H1 (cell line): ENCODE data around the gene PARD3. TPM values are rescaled to one million over a fixed set of nuclear protein-coding genes. Genes with fewer than 3 reads are reported as not detected.
"Not testable (repeated sequence)": the region's sequence is repeated elsewhere in the genome, so short reads cannot be mapped to it uniquely, and the experiment has no call there.

Source experiments
- CTCF ChIA-PET: fragments of 300-600 bp; sonication (Branson Sonifier 250); formaldehyde crosslinking; loops from one replicate; lab custom pipeline; 2021; ENCODE audit not compliant: partially characterized antibody; lab: Charles Lee
- POLR2A ChIA-PET: fragments of 300-600 bp; sonication (Branson Sonifier 250); formaldehyde crosslinking; loops from one replicate; lab custom pipeline; 2021; ENCODE audit warnings: inconsistent platforms; ENCODE audit not compliant: partially characterized antibody; lab: Charles Lee
- DNase-seq, 2 experiments: peaks; one replicate each; pipeline versions ENCODE4 v3.0.0 to v3.0.0-alpha.2; 2010 to 2022; ENCODE audit warnings: low spot score in 2 of 2, low read depth in 1 of 2, mixed read lengths in 1 of 2
- FAIRE-seq: peaks from 2 replicates; lab custom pipeline; 2011; peaks lifted over from hg19 to GRCh38; lab: Jason Lieb, UNC
- H2AFZ ChIP-seq: 2 replicates; pipeline ENCODE4 v1.8.1; 2012; ENCODE audit warnings: low read length, inconsistent platforms
- H2AK5ac ChIP-seq: 2 replicates; pipeline ENCODE4 v1.6.1; 2013; ENCODE audit warnings: low read depth, low read length
- H2BK120ac ChIP-seq: replicated peaks from 2 replicates; pipeline ENCODE3; 2013; ENCODE audit warnings: low read depth, low read length, inconsistent platforms
- H2BK12ac ChIP-seq: 2 replicates; pipeline ENCODE4 v1.6.1; 2013; ENCODE audit warnings: low read depth, low read length
- H2BK15ac ChIP-seq: 2 replicates; pipeline ENCODE4 v1.6.1; 2013; ENCODE audit warnings: low read length
- H2BK20ac ChIP-seq: 2 replicates; pipeline ENCODE4 v1.6.1; 2013; ENCODE audit warnings: low read length
- H2BK5ac ChIP-seq: 2 replicates; pipeline ENCODE4 v1.6.1; 2013; ENCODE audit warnings: low read depth, low read length
- H3K14ac ChIP-seq: 2 replicates; pipeline ENCODE4 v1.6.1; 2013; ENCODE audit warnings: inconsistent platforms; ENCODE audit not compliant: insufficient read length
- H3K18ac ChIP-seq: 2 replicates; pipeline ENCODE4 v1.6.1; 2013; ENCODE audit warnings: low read length; ENCODE audit errors: extremely low read depth
- H3K23ac ChIP-seq: 2 replicates; pipeline ENCODE4 v1.6.1; 2013; ENCODE audit warnings: inconsistent platforms; ENCODE audit not compliant: insufficient read length
- H3K23me2 ChIP-seq: 2 replicates; pipeline ENCODE4 v1.6.1; 2013; ENCODE audit warnings: low read depth, low read length
- H3K27ac ChIP-seq: 2 replicates; pipeline ENCODE4 v1.6.1; 2011; ENCODE audit warnings: low read depth, low read length, inconsistent platforms
- H3K27me3 ChIP-seq, 4 experiments: replicated peaks in 1 of 4; 1 replicate in 1 of 4; 2 replicates in 3 of 4; pipeline versions ENCODE4 v1.6.1 to v1.8.1; 2011 to 2013; ENCODE audit warnings: low read length in 3 of 4, mild to moderate bottlenecking in 3 of 4, inconsistent platforms in 2 of 4, mixed read lengths in 2 of 4, moderate library complexity in 1 of 4; ENCODE audit not compliant: control insufficient read depth in 3 of 4, insufficient read depth in 3 of 4; ENCODE audit errors: extremely low read depth in 1 of 4
- H3K36me3 ChIP-seq, 4 experiments: 2 replicates each; pipeline versions ENCODE4 v1.6.1 to v1.8.1; 2011 to 2013; ENCODE audit warnings: mild to moderate bottlenecking in 4 of 4, low read length in 3 of 4, moderate library complexity in 2 of 4, control low read depth in 1 of 4, inconsistent platforms in 1 of 4; ENCODE audit not compliant: insufficient read depth in 4 of 4, control insufficient read depth in 2 of 4
- H3K4ac ChIP-seq: replicated peaks from 2 replicates; pipeline ENCODE3; 2013; ENCODE audit warnings: low read length, low read depth, mixed read lengths, inconsistent platforms; ENCODE audit not compliant: insufficient read length
- H3K4me1 ChIP-seq, 4 experiments: replicated peaks in 1 of 4; 1 replicate in 1 of 4; 2 replicates in 3 of 4; pipeline versions ENCODE4 v1.6.1 to v1.8.1; 2011 to 2013; ENCODE audit warnings: low read length in 3 of 4, inconsistent platforms in 2 of 4, mixed read lengths in 1 of 4; ENCODE audit not compliant: insufficient read depth in 4 of 4, control insufficient read depth in 3 of 4
- H3K4me2 ChIP-seq, 2 experiments: 2 replicates each; pipeline versions ENCODE4 v1.6.1 to v1.8.1; 2011 to 2013; ENCODE audit warnings: low read depth in 2 of 2, low read length in 2 of 2, control low read depth in 1 of 2, inconsistent platforms in 1 of 2, mild to moderate bottlenecking in 1 of 2; ENCODE audit not compliant: insufficient read depth in 1 of 2
- H3K4me3 ChIP-seq, 4 experiments: fragments of 200-600, 300-600 bp in 1 of 4; sonication (generic), shearing (Covaris generic), sonication (Bioruptor Twin) in 1 of 4; 2 replicates each; pipeline versions ENCODE4 v1.5.1 to v1.8.1; 2011 to 2016; ENCODE audit warnings: low read length in 4 of 4, low read depth in 3 of 4, control low read depth in 2 of 4, inconsistent platforms in 2 of 4, mild to moderate bottlenecking in 2 of 4, mixed read lengths in 1 of 4, moderate library complexity in 1 of 4; ENCODE audit not compliant: insufficient read depth in 2 of 4; ENCODE audit errors: extremely low read depth in 1 of 4
- H3K56ac ChIP-seq: replicated peaks from 2 replicates; pipeline ENCODE3; 2013; ENCODE audit warnings: low read depth, mild to moderate bottlenecking, mixed read lengths, low read length, inconsistent platforms; ENCODE audit not compliant: insufficient read length
- H3K79me1 ChIP-seq: 2 replicates; pipeline ENCODE4 v1.6.1; 2013; ENCODE audit warnings: low read depth, low read length, control low read depth
- H3K79me2 ChIP-seq, 2 experiments: 2 replicates each; pipeline versions ENCODE4 v1.6.1 to v1.8.1; 2012 to 2013; ENCODE audit warnings: low read length in 2 of 2, mild to moderate bottlenecking in 2 of 2, inconsistent platforms in 1 of 2; ENCODE audit not compliant: insufficient read depth in 2 of 2, control insufficient read depth in 1 of 2
- H3K9ac ChIP-seq, 4 experiments: replicated peaks in 1 of 4; 1 replicate in 1 of 4; 2 replicates in 3 of 4; pipeline versions ENCODE4 v1.6.1 to v1.8.1; 2011 to 2013; ENCODE audit warnings: low read depth in 3 of 4, low read length in 3 of 4, control low read depth in 2 of 4, mild to moderate bottlenecking in 2 of 4, moderate library complexity in 2 of 4, inconsistent platforms in 1 of 4; ENCODE audit errors: extremely low read depth in 1 of 4
- H3K9me3 ChIP-seq, 2 experiments: 2 replicates each; pipeline versions ENCODE4 v1.6.1 to v1.8.1; 2012 to 2013; ENCODE audit warnings: mild to moderate bottlenecking in 2 of 2, moderate library complexity in 2 of 2, control low read depth in 1 of 2, inconsistent platforms in 1 of 2, low read depth in 1 of 2, low read length in 1 of 2, mixed read lengths in 1 of 2; ENCODE audit not compliant: insufficient read depth in 2 of 2
- H4K20me1 ChIP-seq, 2 experiments: replicated peaks in 1 of 2; 2 replicates each; pipeline versions ENCODE3 to v1.8.1; 2011 to 2013; ENCODE audit warnings: inconsistent platforms in 2 of 2, low read length in 2 of 2, mild to moderate bottlenecking in 1 of 2; ENCODE audit not compliant: insufficient read depth in 2 of 2, control insufficient read depth in 1 of 2
- H4K5ac ChIP-seq: 2 replicates; pipeline ENCODE4 v1.6.1; 2013; ENCODE audit warnings: low read length, low read depth, mixed read lengths, inconsistent platforms; ENCODE audit not compliant: insufficient read length
- H4K8ac ChIP-seq: 2 replicates; pipeline ENCODE4 v1.8.0; 2013; ENCODE audit warnings: mild to moderate bottlenecking, moderate library complexity, low read length, inconsistent platforms; ENCODE audit not compliant: insufficient read depth; ENCODE audit errors: extremely low read depth
- H4K91ac ChIP-seq: replicated peaks from 2 replicates; pipeline ENCODE3; 2013; ENCODE audit warnings: low read length, mixed read lengths, inconsistent platforms; ENCODE audit not compliant: insufficient read length
- CTBP2 ChIP-seq: IDR thresholded peaks from 2 replicates; pipeline ENCODE4 v1.7.0; 2011; ENCODE audit warnings: borderline replicate concordance, mild to moderate bottlenecking, moderate library complexity, mixed read lengths, low read length; ENCODE audit not compliant: insufficient read depth, insufficient read length
- FOSL1 ChIP-seq: IDR thresholded peaks from 2 replicates; pipeline ENCODE4 v1.6.1; 2011; ENCODE audit warnings: mild to moderate bottlenecking, low read depth, low read length, moderate library complexity; ENCODE audit not compliant: insufficient read depth
- WGBS, 2 experiments: shearing (Covaris generic) in 1 of 2; methylation state at CpG; one replicate each; pipeline versions ENCODE4 v1.1.6 to v1.1.7; 2013 to 2015; ENCODE audit warnings: low lambda C conversion rate in 2 of 2, mixed read lengths in 2 of 2, inconsistent platforms in 1 of 2, low coverage in 1 of 2, missing lambda C conversion rate in 1 of 2; ENCODE audit not compliant: insufficient replicate concordance in 2 of 2, insufficient coverage in 1 of 2, insufficient read length in 1 of 2; ENCODE audit errors: extremely low coverage in 1 of 2, missing lambda C conversion rate in 1 of 2; 5-methylcytosine and 5-hydroxymethylcytosine counted together
- polyA plus RNA-seq, 7 experiments: library from polyadenylated mRNA; depleted of rRNA in 3 of 7; stranded (reverse) in 5 of 7; unstranded in 2 of 7; fragments of >200 nt in 5 of 7; fragments of 200-250 nt in 2 of 7; gene quantifications; 1 replicate in 5 of 7; 2 replicates in 1 of 7; 4 replicates in 1 of 7; pipeline versions ENCODE4 v1.2.1 to v1.2.3, GENCODE V29; 2011 to 2013; ENCODE audit warnings: missing spikeins in 2 of 7, mixed read lengths in 2 of 7
- total RNA-seq: library from RNA; stranded (reverse); fragmentation: NEBNext Ultra II Directional; extraction: Animal tissue kit (Norgen Biotek cat#: 25700); gene quantifications from 2 replicates; pipeline ENCODE4 v1.2.1, GENCODE V29; 2021

PARD3 gene
- total and polyA plus RNA-seq, 2 of the 8 experiments (the other 6 are each of a cell fraction or from before 2014, with no cell fraction given), result 19.7 to 49.1 TPM

GRCh38 chr10:34356463-34356862 is 458.6 kb downstream of the PARD3 start (continued):
- TF ChIP-seq CTBP2 (no peak), FOSL1 (no peak)

DNA sequence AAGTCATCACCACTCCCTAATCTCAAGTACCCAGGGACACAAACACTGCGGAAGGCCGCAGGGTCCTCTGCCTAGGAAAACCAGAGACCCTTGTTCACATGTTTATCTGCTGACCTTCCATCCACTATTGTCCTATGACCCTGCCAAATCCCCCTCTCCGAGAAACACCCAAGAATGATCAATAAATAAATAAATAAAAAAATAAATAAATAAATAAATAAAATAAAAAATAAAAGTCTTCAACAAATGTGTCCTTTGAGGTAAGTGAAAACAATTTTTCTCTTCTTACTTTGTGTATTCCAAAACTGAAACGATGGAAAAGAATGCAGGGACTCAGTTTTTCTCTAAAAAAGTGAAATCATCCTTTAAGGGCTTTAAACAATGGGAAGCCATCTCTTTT is 461.6 kb downstream of the PARD3 start:
- H3K36me3 ChIP-seq, result peaks cover 0 to 10% (median 0%) of the 10 kb centered on the region in 4 experiments; a peak in 2 of 8 replicates
- FAIRE-seq, result not testable (repeated sequence)

More for the DNA sequence above, 461.6 kb downstream of the PARD3 start:
- H3K27ac ChIP-seq, DNase-seq, H4K8ac ChIP-seq, H4K20me1 ChIP-seq, H3K56ac ChIP-seq, H2AFZ ChIP-seq, H3K23ac ChIP-seq, H3K23me2 ChIP-seq, H3K79me2 ChIP-seq, H3K18ac ChIP-seq, H3K27me3 ChIP-seq, H3K4me2 ChIP-seq, H2BK20ac ChIP-seq, H3K9ac ChIP-seq, H3K4ac ChIP-seq, H3K79me1 ChIP-seq, H2BK5ac ChIP-seq, H3K4me1 ChIP-seq, H3K9me3 ChIP-seq, H4K91ac ChIP-seq, H3K4me3 ChIP-seq, H2BK12ac ChIP-seq, H2AK5ac ChIP-seq, H2BK120ac ChIP-seq, H2BK15ac ChIP-seq, H4K5ac ChIP-seq, POLR2A ChIA-PET, H3K14ac ChIP-seq: not testable (repeated sequence)
- CTCF ChIA-PET, result interaction anchor here (0.7 kb wide), 1 partner anchor 237 kb away, joined by 6 read pairs; no protein-coding TSS in a partner anchor
- 99% methylated on average over 4 of the region's 4 CpGs; no CpG with 5 or more reads in 1 of the 2 experiments for WGBS, 2 experiments
